NOMO-1 (cell line): ENCODE results near the gene GP9.
A peak's percentile ranks its signal among the peaks of the same experiment; 100 is the strongest.

Experiments used
- DNase-seq, 2 experiments: peaks; one replicate each; lab custom pipeline; 2025; ENCODE audit not compliant: unreplicated experiment in 2 of 2; lab: John Stamatoyannopoulos, UW

The GP9 gene

GRCh38 chr3:129027544-129027880 is 33.1 kb upstream of the GP9 start:
- no peak for DNase-seq

GRCh38 chr3:129028866-129029265 is 31.7 kb upstream of the GP9 start:
- no peak for DNase-seq

GRCh38 chr3:129030611-129031010 is 30.0 kb upstream of the GP9 start:
- DNase-seq: no peak

- no peak for DNase-seq
These were observed 28.9 kb upstream of the GP9 start for GRCh38 chr3:129031476-129032215.

- DNase-seq: no peak
These were observed 27.9 kb upstream of the GP9 start for GRCh38 chr3:129032716-129033115.

GRCh38 chr3:129033151-129033550 is 27.4 kb upstream of the GP9 start:
- no peak for DNase-seq

- DNase-seq: no peak
These were observed 26.8 kb upstream of the GP9 start for GRCh38 chr3:129033633-129034321.

- DNase-seq: no peak
These were observed 25.9 kb upstream of the GP9 start for GRCh38 chr3:129034642-129035041.

- DNase-seq: no peak
These were observed 25.0 kb upstream of the GP9 start for GRCh38 chr3:129035360-129036221.

- no peak for DNase-seq
These were observed 24.1 kb upstream of the GP9 start for GRCh38 chr3:129036222-129037092.

- DNase-seq: no peak
These were observed 23.5 kb upstream of the GP9 start for GRCh38 chr3:129037093-129037419.

- DNase-seq: no peak
These were observed 22.3 kb upstream of the GP9 start for GRCh38 chr3:129038121-129038855.

- no peak for DNase-seq
These were observed 21.1 kb upstream of the GP9 start for GRCh38 chr3:129039271-129040038.

- no peak for DNase-seq
These were observed 20.6 kb upstream of the GP9 start for GRCh38 chr3:129040039-129040336.

GRCh38 chr3:129040579-129041300 is 19.8 kb upstream of the GP9 start:
- DNase-seq: no peak

GRCh38 chr3:129045675-129046036 is 14.9 kb upstream of the GP9 start:
- DNase-seq: peak in 1 of 2 experiments; percentile 19

GRCh38 chr3:129046037-129046731 is 14.4 kb upstream of the GP9 start:
- no peak for DNase-seq
